ENCODE data around the gene REN. TPM values are rescaled to one million over a fixed set of nuclear protein-coding genes. Genes with fewer than 3 reads are reported as not detected.

REN gene
- total and polyA plus RNA-seq, 2 donors from 2014 or later = 32.4 to 1,159 TPM

GRCh38 chr1:204132718-204133117, 33.4 kb downstream of the REN start:
- H3K4me1 ChIP-seq (ENCODE audit: control insufficient read depth in 2 of 3, insufficient read depth in 2 of 3, low read depth in 1 of 3, low read length in 3 of 3) = peaks cover 0 to 37% (median 37%) of the 10 kb centered on the region in 3 donors
- DNase-seq (no peak), FAIRE-seq (no peak)
- TF ChIP-seq CTCF (IDR thresholded peaks at IDR 0.05; ENCODE audit: borderline replicate concordance, extremely low read depth, insufficient read depth) = no peak
- peaks cover 0 to 37% (median 12%) of the 10 kb centered on the region in 3 donors for H3K36me3 ChIP-seq (ENCODE audit: control insufficient read depth in 2 of 3, insufficient read depth in 3 of 3, low read length in 3 of 3)
- no peak overlapping the region for H3K4me3 ChIP-seq (ENCODE audit: low read length in 3 of 3)
- H3K9me3 ChIP-seq (ENCODE audit: control insufficient read depth in 2 of 3, insufficient read depth in 1 of 3, low read length in 3 of 3) = no peaks in the 10 kb centered on the region
- H3K9ac ChIP-seq (ENCODE audit: low read length in 3 of 3) = no peak overlapping the region
- no peak overlapping the region for H3K27ac ChIP-seq (ENCODE audit: low read depth in 2 of 2, low read length in 2 of 2)
- intact Hi-C loops (cut with DNase I) = loop anchor here (5.0 kb wide), 1 partner anchor 260 kb away; no protein-coding TSS in a partner anchor
- H3K27me3 ChIP-seq (ENCODE audit: control insufficient read depth, insufficient read depth, low read length) = no peaks in the 10 kb centered on the region

DNA sequence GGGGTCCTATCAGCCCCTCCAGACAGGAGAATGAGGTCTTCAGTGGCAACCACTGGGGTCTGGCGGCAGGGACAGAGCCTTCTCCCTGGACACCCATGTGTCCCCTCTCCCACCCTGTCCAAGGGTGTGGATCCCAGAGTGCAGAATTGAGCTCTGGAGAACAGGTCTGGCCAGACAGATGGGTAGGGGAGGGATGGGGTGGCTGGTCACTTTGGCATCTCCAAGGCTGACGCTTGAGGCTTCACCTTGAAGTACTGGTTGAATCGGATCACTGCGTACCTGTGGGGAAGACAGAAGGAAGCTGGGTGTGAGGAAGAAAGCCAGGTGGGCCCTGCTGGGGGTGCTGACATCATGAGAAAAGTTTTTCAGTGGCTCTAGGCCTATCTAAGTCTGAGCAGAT, 34.2 kb downstream of the REN start:
- DNase-seq (no peak), FAIRE-seq (no peak)
- intact Hi-C loops (cut with DNase I) = loop anchor here (5.0 kb wide), 1 partner anchor 260 kb away; no protein-coding TSS in a partner anchor
- peak overlapping the region; percentile 52 to 56 for H3K27ac ChIP-seq (ENCODE audit: low read depth in 2 of 2, low read length in 2 of 2)
- no peak overlapping the region for H3K9ac ChIP-seq (ENCODE audit: low read length in 3 of 3)
- peaks cover 0 to 30% (median 12%) of the 10 kb centered on the region in 3 donors for H3K36me3 ChIP-seq (ENCODE audit: control insufficient read depth in 2 of 3, insufficient read depth in 3 of 3, low read length in 3 of 3)
- H3K27me3 ChIP-seq (ENCODE audit: control insufficient read depth, insufficient read depth, low read length) = no peaks in the 10 kb centered on the region
- TF ChIP-seq CTCF (IDR thresholded peaks at IDR 0.05; ENCODE audit: borderline replicate concordance, extremely low read depth, insufficient read depth) = no peak
- H3K9me3 ChIP-seq (ENCODE audit: control insufficient read depth in 2 of 3, insufficient read depth in 1 of 3, low read length in 3 of 3) = no peaks in the 10 kb centered on the region
- H3K4me1 ChIP-seq (ENCODE audit: control insufficient read depth in 2 of 3, insufficient read depth in 2 of 3, low read depth in 1 of 3, low read length in 3 of 3) = peaks cover 0 to 42% (median 38%) of the 10 kb centered on the region in 3 donors
- no peak overlapping the region for H3K4me3 ChIP-seq (ENCODE audit: low read length in 3 of 3)

- H3K9me3 ChIP-seq (ENCODE audit: control insufficient read depth in 2 of 3, insufficient read depth in 1 of 3, low read length in 3 of 3) = no peaks in the 10 kb centered on the region
- TF ChIP-seq CTCF (IDR thresholded peaks at IDR 0.05; ENCODE audit: borderline replicate concordance, extremely low read depth, insufficient read depth) = no peak
- FAIRE-seq (no peak), DNase-seq (no peak)
- H3K36me3 ChIP-seq (ENCODE audit: control insufficient read depth in 2 of 3, insufficient read depth in 3 of 3, low read length in 3 of 3) = peaks cover 0 to 29% (median 12%) of the 10 kb centered on the region in 3 donors
- peak overlapping the region in 1 of 3 donors; percentile 8 for H3K4me3 ChIP-seq (ENCODE audit: low read length in 3 of 3)
- intact Hi-C loops (cut with DNase I) = loop anchor here (5.0 kb wide), 1 partner anchor 259 kb away; no protein-coding TSS in a partner anchor
- peaks cover 0 to 49% (median 45%) of the 10 kb centered on the region in 3 donors for H3K4me1 ChIP-seq (ENCODE audit: control insufficient read depth in 2 of 3, insufficient read depth in 2 of 3, low read depth in 1 of 3, low read length in 3 of 3)
- H3K27me3 ChIP-seq (ENCODE audit: control insufficient read depth, insufficient read depth, low read length) = no peaks in the 10 kb centered on the region
- peak overlapping the region; percentile 94 to 96 for H3K27ac ChIP-seq (ENCODE audit: low read depth in 2 of 2, low read length in 2 of 2)
- H3K9ac ChIP-seq (ENCODE audit: low read length in 3 of 3) = peak overlapping the region in 1 of 3 donors; percentile 35
Observed at GRCh38 chr1:204130981-204131892, 34.9 kb downstream of the REN start.

Data from kidney (tissue), 14 donors.